ENCODE data around the gene CLDN19. TPM values are rescaled to one million over a fixed set of nuclear protein-coding genes. Genes with fewer than 3 reads are reported as not detected.

CLDN19 gene, protein sequence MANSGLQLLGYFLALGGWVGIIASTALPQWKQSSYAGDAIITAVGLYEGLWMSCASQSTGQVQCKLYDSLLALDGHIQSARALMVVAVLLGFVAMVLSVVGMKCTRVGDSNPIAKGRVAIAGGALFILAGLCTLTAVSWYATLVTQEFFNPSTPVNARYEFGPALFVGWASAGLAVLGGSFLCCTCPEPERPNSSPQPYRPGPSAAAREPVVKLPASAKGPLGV
- total RNA-seq = 7.8 and 8.2 TPM in 2 replicates
- long read RNA-seq, partial matches to known transcripts = 0 of 2 reads
- long read RNA-seq, other reads (novel, unspliced or antisense) = 1 of 2 reads

- peak within 1 kb of the TSS; percentile 73 for H3K27ac Mint-ChIP-seq
- H3K36me3 Mint-ChIP-seq (ENCODE audit: insufficient read depth) = no peaks in the 10 kb centered on the region
- DNase-seq (ENCODE audit: low spot score, unreplicated experiment) = peak; percentile 43
- H3K4me3 Mint-ChIP-seq (ENCODE audit: low read depth) = peak within 1 kb of the TSS; percentile 59
- no peaks in the 10 kb centered on the region for H3K9me3 Mint-ChIP-seq (ENCODE audit: low read depth)
- TF ChIP-seq, protein P1, sequence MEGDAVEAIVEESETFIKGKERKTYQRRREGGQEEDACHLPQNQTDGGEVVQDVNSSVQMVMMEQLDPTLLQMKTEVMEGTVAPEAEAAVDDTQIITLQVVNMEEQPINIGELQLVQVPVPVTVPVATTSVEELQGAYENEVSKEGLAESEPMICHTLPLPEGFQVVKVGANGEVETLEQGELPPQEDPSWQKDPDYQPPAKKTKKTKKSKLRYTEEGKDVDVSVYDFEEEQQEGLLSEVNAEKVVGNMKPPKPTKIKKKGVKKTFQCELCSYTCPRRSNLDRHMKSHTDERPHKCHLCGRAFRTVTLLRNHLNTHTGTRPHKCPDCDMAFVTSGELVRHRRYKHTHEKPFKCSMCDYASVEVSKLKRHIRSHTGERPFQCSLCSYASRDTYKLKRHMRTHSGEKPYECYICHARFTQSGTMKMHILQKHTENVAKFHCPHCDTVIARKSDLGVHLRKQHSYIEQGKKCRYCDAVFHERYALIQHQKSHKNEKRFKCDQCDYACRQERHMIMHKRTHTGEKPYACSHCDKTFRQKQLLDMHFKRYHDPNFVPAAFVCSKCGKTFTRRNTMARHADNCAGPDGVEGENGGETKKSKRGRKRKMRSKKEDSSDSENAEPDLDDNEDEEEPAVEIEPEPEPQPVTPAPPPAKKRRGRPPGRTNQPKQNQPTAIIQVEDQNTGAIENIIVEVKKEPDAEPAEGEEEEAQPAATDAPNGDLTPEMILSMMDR (IDR thresholded peaks at IDR 0.05; ENCODE audit: unreplicated experiment) = no peak
- H3K4me1 Mint-ChIP-seq (ENCODE audit: low read depth) = peaks cover 13% of the 10 kb centered on the region
- H3K27me3 Mint-ChIP-seq = no peaks in the 10 kb centered on the region
Observed at GRCh38 chr1:42739753-42740700, at the start of gene CLDN19. Gene CLDN19 (minus strand): TSS chr1:42740236. CDS start chr1:42740063, 173 bp downstream.

GRCh38 chr1:42788021-42788420 is 48.0 kb upstream of the CLDN19 start:
- no peak for DNase-seq (ENCODE audit: low spot score, unreplicated experiment)
- Mint-ChIP-seq H3K27ac (no peak overlapping the region), H3K36me3 (ENCODE audit: insufficient read depth) (peaks cover 5% of the 10 kb centered on the region), H3K4me1 (ENCODE audit: low read depth) (peaks cover 5% of the 10 kb centered on the region), H3K4me3 (ENCODE audit: low read depth) (no peak overlapping the region), H3K9me3 (ENCODE audit: low read depth) (no peaks in the 10 kb centered on the region), H3K27me3 (no peaks in the 10 kb centered on the region)
- TF ChIP-seq, protein P1 (IDR thresholded peaks at IDR 0.05; ENCODE audit: unreplicated experiment) = no peak

GRCh38 chr1:42786097-42786496 is 46.1 kb upstream of the CLDN19 start:
- no peaks in the 10 kb centered on the region for H3K9me3 Mint-ChIP-seq (ENCODE audit: low read depth)
- DNase-seq (ENCODE audit: low spot score, unreplicated experiment) = no peak
- no peak overlapping the region for H3K4me3 Mint-ChIP-seq (ENCODE audit: low read depth)
- no peaks in the 10 kb centered on the region for H3K27me3 Mint-ChIP-seq
- TF ChIP-seq, protein P1 (IDR thresholded peaks at IDR 0.05; ENCODE audit: unreplicated experiment) = no peak
- peaks cover 8% of the 10 kb centered on the region for H3K36me3 Mint-ChIP-seq (ENCODE audit: insufficient read depth)
- H3K27ac Mint-ChIP-seq = no peak overlapping the region
- peaks cover 5% of the 10 kb centered on the region for H3K4me1 Mint-ChIP-seq (ENCODE audit: low read depth)

DNA sequence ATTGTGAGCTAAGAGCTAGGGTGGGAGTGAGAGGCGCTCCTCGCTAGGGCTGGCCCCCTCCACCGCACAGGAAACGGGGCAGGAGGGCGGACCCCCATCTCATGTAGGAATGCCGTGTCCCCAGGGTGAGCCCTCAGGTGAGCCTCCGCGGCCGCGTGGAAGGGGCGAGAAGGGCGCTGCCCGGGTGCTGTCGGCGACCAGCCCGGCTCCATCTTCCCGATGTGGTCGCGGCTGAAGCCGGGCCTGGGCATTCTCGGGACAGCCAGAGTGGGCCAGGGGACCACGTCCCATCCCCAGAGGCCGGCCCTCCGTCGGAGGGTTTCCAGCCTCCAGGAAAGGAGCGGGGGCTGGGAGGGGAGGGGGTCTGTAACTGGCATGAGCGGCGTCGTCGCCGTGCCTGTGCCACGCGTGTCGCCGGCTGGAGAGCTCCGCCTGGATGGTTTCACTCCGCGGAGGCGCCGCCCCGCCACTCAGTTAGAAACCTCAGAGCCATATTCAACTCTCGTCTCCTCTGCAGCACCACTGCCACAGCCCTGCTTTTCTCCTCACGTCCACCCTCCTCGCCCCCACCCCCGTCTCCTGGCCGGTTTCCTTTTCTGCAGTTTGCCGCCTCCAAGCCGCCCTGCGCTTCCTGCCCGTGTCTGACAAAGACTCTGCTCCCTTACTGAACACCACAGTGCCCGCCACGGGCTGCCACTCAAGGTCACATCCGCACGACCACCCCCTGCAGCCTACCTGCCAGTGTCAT is 45.1 kb upstream of the CLDN19 start, which contains the start of gene TMEM269:
Gene TMEM269, plus strand, starts transcription at position 46 of the 748 bp plus-strand sequence. CDS start 4,903 bp downstream, outside the sequence.
- Mint-ChIP-seq H3K27ac (peak within 1 kb of the TSS; percentile 35), H3K9me3 (ENCODE audit: low read depth) (no peaks in the 10 kb centered on the region), H3K4me1 (ENCODE audit: low read depth) (peaks cover 5% of the 10 kb centered on the region), H3K4me3 (ENCODE audit: low read depth) (no peak within 1 kb of the TSS), H3K36me3 (ENCODE audit: insufficient read depth) (peaks cover 14% of the 10 kb centered on the region), H3K27me3 (no peaks in the 10 kb centered on the region)
- TF ChIP-seq, protein P1 (IDR thresholded peaks at IDR 0.05; ENCODE audit: unreplicated experiment) = no peak
- no peak for DNase-seq (ENCODE audit: low spot score, unreplicated experiment)
